H9 (cell line): ENCODE data around the gene IL17RE. TPM values are rescaled to one million over a fixed set of nuclear protein-coding genes. Genes with fewer than 3 reads are reported as not detected.

Source experiments
- DNase-seq: peaks from one replicate; pipeline ENCODE4 v3.0.0-alpha.2; 2017
- H2AFZ ChIP-seq: one replicate; pipeline ENCODE4 v1.6.1; 2013; ENCODE audit warnings: mild to moderate bottlenecking, low read length, control low read depth, moderate library complexity
- H2AK5ac ChIP-seq: 2 replicates; pipeline ENCODE4 v1.6.1; 2013; ENCODE audit warnings: low read length, control low read depth, mixed read lengths; ENCODE audit not compliant: insufficient read length
- H2BK120ac ChIP-seq: one replicate; pipeline ENCODE4 v1.6.1; 2013; ENCODE audit warnings: low read depth, mild to moderate bottlenecking, low read length, control low read depth, inconsistent platforms; ENCODE audit not compliant: poor library complexity, severe bottlenecking
- H2BK12ac ChIP-seq: 2 replicates; pipeline ENCODE4 v1.6.1; 2013; ENCODE audit warnings: low read length, control low read depth, mixed read lengths, low read depth; ENCODE audit not compliant: insufficient read length
- H2BK15ac ChIP-seq: 2 replicates; pipeline ENCODE4 v1.6.1; 2013; ENCODE audit warnings: low read depth, low read length, control low read depth
- H2BK20ac ChIP-seq: one replicate; pipeline ENCODE4 v1.6.1; 2013; ENCODE audit warnings: low read depth, mild to moderate bottlenecking, low read length, control low read depth, inconsistent platforms; ENCODE audit not compliant: poor library complexity, severe bottlenecking
- H2BK5ac ChIP-seq: 2 replicates; pipeline ENCODE4 v1.6.1; 2013; ENCODE audit warnings: low read length, control low read depth, mixed read lengths; ENCODE audit not compliant: insufficient read length
- H3K14ac ChIP-seq: 2 replicates; pipeline ENCODE4 v1.6.1; 2013; ENCODE audit warnings: low read length, control low read depth; ENCODE audit not compliant: insufficient read depth
- H3K18ac ChIP-seq: 2 replicates; pipeline ENCODE4 v1.6.1; 2013; ENCODE audit warnings: low read depth, mild to moderate bottlenecking, mixed read lengths, low read length, control low read depth; ENCODE audit not compliant: insufficient read length
- H3K23ac ChIP-seq: 2 replicates; pipeline ENCODE4 v1.6.1; 2013; ENCODE audit warnings: low read length, control low read depth, mixed read lengths, low read depth; ENCODE audit not compliant: insufficient read length
- H3K23me2 ChIP-seq: 2 replicates; pipeline ENCODE4 v1.6.1; 2013; ENCODE audit warnings: low read depth, mild to moderate bottlenecking, mixed read lengths, low read length, control low read depth; ENCODE audit not compliant: insufficient read length, poor library complexity, severe bottlenecking
- H3K27ac ChIP-seq: 2 replicates; pipeline ENCODE4 v1.5.1; 2013; ENCODE audit warnings: low read length, control low read depth, mixed read lengths, low read depth; ENCODE audit not compliant: insufficient read length
- H3K27me3 ChIP-seq: 2 replicates; pipeline ENCODE4 v1.6.1; 2013; ENCODE audit warnings: low read length, control low read depth, inconsistent platforms; ENCODE audit not compliant: insufficient read depth
- H3K4ac ChIP-seq: 2 replicates; pipeline ENCODE4 v1.6.1; 2013; ENCODE audit warnings: low read depth, mild to moderate bottlenecking, control low read depth, inconsistent platforms, low read length, moderate library complexity
- H3K4me1 ChIP-seq: 2 replicates; pipeline ENCODE4 v1.6.1; 2013; ENCODE audit warnings: low read length, control low read depth, inconsistent platforms; ENCODE audit not compliant: insufficient read depth
- H3K4me2 ChIP-seq: 2 replicates; pipeline ENCODE4 v1.6.1; 2013; ENCODE audit warnings: low read length, control low read depth, mixed read lengths; ENCODE audit not compliant: insufficient read length, insufficient read depth
- H3K56ac ChIP-seq: 2 replicates; pipeline ENCODE4 v1.6.1; 2013; ENCODE audit warnings: low read depth, mild to moderate bottlenecking, mixed read lengths, low read length, control low read depth; ENCODE audit not compliant: insufficient read length
- H3K79me1 ChIP-seq: 2 replicates; pipeline ENCODE4 v1.6.1; 2013; ENCODE audit warnings: low read depth, mild to moderate bottlenecking, moderate library complexity, low read length, control low read depth, inconsistent platforms; ENCODE audit not compliant: insufficient read depth, poor library complexity, severe bottlenecking
- H3K79me2 ChIP-seq: 2 replicates; pipeline ENCODE4 v1.6.1; 2013; ENCODE audit warnings: low read length, control low read depth, inconsistent platforms; ENCODE audit not compliant: insufficient read depth
- H3K9ac ChIP-seq: 2 replicates; pipeline ENCODE4 v1.6.1; 2013; ENCODE audit warnings: low read length, control low read depth, mixed read lengths; ENCODE audit not compliant: insufficient read length; ENCODE audit errors: extremely low read depth
- H3K9me3 ChIP-seq: one replicate; pipeline ENCODE4 v1.6.1; 2013; ENCODE audit warnings: low read depth, low read length, inconsistent platforms; ENCODE audit not compliant: control insufficient read depth
- H3T11ph ChIP-seq: one replicate; pipeline ENCODE4 v1.6.1; 2013; ENCODE audit warnings: mild to moderate bottlenecking, low read length, control low read depth, inconsistent platforms
- H4K20me1 ChIP-seq: one replicate; pipeline ENCODE4 v1.6.1; 2013; ENCODE audit not compliant: control insufficient read depth, insufficient read length, insufficient read depth
- H4K5ac ChIP-seq: 2 replicates; pipeline ENCODE4 v1.6.1; 2013; ENCODE audit warnings: low read depth, mild to moderate bottlenecking, mixed read lengths, low read length, control low read depth; ENCODE audit not compliant: insufficient read length
- H4K8ac ChIP-seq: replicated peaks from 2 replicates; pipeline ENCODE4 v1.6.1; 2013; ENCODE audit warnings: low read length, control low read depth, mixed read lengths, low read depth; ENCODE audit not compliant: insufficient read length
- H4K91ac ChIP-seq: 2 replicates; pipeline ENCODE4 v1.6.1; 2013; ENCODE audit warnings: low read depth, mild to moderate bottlenecking, moderate library complexity, mixed read lengths, low read length, control low read depth; ENCODE audit not compliant: insufficient read length
- H3K27ac Mint-ChIP-seq, 3 experiments: 2 replicates in 2 of 3; 3 replicates in 1 of 3; pipeline ENCODE4 v1.8.0; 2020 to 2021; ENCODE audit warnings: mixed read lengths in 3 of 3, mild to moderate bottlenecking in 1 of 3, moderate library complexity in 1 of 3
- H3K27me3 Mint-ChIP-seq: 2 replicates; pipeline ENCODE4 v1.8.0; 2021; ENCODE audit warnings: low read depth, mild to moderate bottlenecking, moderate library complexity, mixed read lengths
- H3K36me3 Mint-ChIP-seq, 3 experiments: 2 replicates in 2 of 3; 3 replicates in 1 of 3; pipeline ENCODE4 v1.8.0; 2020 to 2021; ENCODE audit warnings: low read depth in 3 of 3, mixed read lengths in 3 of 3; ENCODE audit not compliant: insufficient read depth in 1 of 3
- H3K4me1 Mint-ChIP-seq, 2 experiments: 2 replicates each; pipeline ENCODE4 v1.8.0; 2020; ENCODE audit warnings: mixed read lengths in 2 of 2
- H3K4me3 Mint-ChIP-seq, 2 experiments: 2 replicates in 1 of 2; 3 replicates in 1 of 2; pipeline ENCODE4 v1.8.0; 2020 to 2021; ENCODE audit warnings: mild to moderate bottlenecking in 2 of 2, mixed read lengths in 2 of 2, moderate library complexity in 1 of 2
- H3K9me3 Mint-ChIP-seq, 2 experiments: 2 replicates in 1 of 2; 3 replicates in 1 of 2; pipeline ENCODE4 v1.8.0; 2020; ENCODE audit warnings: mild to moderate bottlenecking in 2 of 2, mixed read lengths in 2 of 2, moderate library complexity in 1 of 2
- whole genome bisulfite sequencing: extraction: QIAGEN DNeasy Blood & Tissue Kit; methylation state at CpG from one replicate; pipeline ENCODE4 v1.1.7; 2013; ENCODE audit warnings: missing lambda C conversion rate, low lambda C conversion rate, mixed read lengths; ENCODE audit not compliant: insufficient read length; ENCODE audit errors: extremely low coverage; 5-methylcytosine and 5-hydroxymethylcytosine counted together
- total RNA-seq: library from RNA; stranded (reverse); gene quantifications from 2 replicates; pipeline ENCODE4 v1.2.1, GENCODE V29; 2021
- TF ChIP-seq, protein P1 (sequence below): fragments of 200-600 bp; sonication (generic); conservative IDR thresholded peaks from 3 replicates; pipeline ENCODE4 v1.8.0; 2021; ENCODE audit warnings: antibody characterized with exemption, mild to moderate bottlenecking

The IL17RE gene
- total RNA-seq, 1 experiment from 2014 or later: 2.1 TPM

DNA sequence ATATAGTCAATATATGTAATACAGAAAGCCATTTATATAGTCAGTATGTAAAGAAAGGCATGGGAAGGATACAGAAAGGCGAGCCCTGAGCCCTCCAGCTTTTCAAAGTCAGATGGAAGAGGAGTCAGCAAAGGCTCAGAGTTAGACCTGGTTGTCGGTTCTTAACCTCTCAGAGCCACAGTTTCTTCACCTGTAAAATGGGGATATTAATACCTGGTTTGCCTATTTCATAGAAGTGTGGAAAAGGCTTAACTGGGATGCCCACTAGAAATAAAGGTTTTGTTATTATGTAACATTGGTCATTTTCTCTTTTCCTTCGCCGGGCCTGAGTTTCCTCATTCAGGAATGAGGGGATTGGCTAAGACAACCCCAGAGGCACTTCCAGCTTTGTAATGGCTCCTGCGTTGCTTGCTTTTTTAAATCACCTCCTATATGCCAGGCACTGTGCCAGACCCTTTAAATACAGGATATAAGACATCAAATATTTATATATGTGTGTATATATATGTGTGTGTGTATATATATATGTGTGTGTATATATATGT lies 33.4 kb downstream of the IL17RE start:
- Histone ChIP-seq H3T11ph (no peak overlapping the region), H3K4me2 (no peak overlapping the region), H2BK12ac (no peak overlapping the region), H2BK20ac (no peak overlapping the region), H2BK5ac (no peak overlapping the region), H3K4me1 (no peaks in the 10 kb centered on the region; the same call in 1 of the 2 replicates), H2BK15ac (no peak overlapping the region), H3K27ac (no peak overlapping the region), H2AK5ac (no peak overlapping the region), H4K20me1 (no peaks in the 10 kb centered on the region), H3K27me3 (no peaks in the 10 kb centered on the region), H3K9ac (no peak overlapping the region), H4K91ac (no peak overlapping the region), H3K56ac (no peak overlapping the region), H3K23me2 (peaks cover 7% of the 10 kb centered on the region), H2AFZ (no peak overlapping the region), H3K79me2 (no peaks in the 10 kb centered on the region), H3K18ac (no peak overlapping the region), H4K8ac (no peak overlapping the region), H4K5ac (no peak overlapping the region), H3K4ac (no peak overlapping the region), H2BK120ac (no peak overlapping the region), H3K9me3 (no peaks in the 10 kb centered on the region), H3K79me1 (no peaks in the 10 kb centered on the region), H3K23ac (no peak overlapping the region), H3K14ac (no peak overlapping the region)
- Mint-ChIP-seq H3K4me1 (peaks cover 10 to 14% of the 10 kb centered on the region in 2 experiments), H3K36me3 (peaks cover 4 to 34% (median 18%) of the 10 kb centered on the region in 3 experiments), H3K9me3 (no peaks in the 10 kb centered on the region; a peak in 3 of 5 replicates), H3K27me3 (peaks cover 5% of the 10 kb centered on the region), H3K4me3 (no peak overlapping the region), H3K27ac (no peak overlapping the region)
- DNase-seq: no peak
- TF ChIP-seq, protein P1, sequence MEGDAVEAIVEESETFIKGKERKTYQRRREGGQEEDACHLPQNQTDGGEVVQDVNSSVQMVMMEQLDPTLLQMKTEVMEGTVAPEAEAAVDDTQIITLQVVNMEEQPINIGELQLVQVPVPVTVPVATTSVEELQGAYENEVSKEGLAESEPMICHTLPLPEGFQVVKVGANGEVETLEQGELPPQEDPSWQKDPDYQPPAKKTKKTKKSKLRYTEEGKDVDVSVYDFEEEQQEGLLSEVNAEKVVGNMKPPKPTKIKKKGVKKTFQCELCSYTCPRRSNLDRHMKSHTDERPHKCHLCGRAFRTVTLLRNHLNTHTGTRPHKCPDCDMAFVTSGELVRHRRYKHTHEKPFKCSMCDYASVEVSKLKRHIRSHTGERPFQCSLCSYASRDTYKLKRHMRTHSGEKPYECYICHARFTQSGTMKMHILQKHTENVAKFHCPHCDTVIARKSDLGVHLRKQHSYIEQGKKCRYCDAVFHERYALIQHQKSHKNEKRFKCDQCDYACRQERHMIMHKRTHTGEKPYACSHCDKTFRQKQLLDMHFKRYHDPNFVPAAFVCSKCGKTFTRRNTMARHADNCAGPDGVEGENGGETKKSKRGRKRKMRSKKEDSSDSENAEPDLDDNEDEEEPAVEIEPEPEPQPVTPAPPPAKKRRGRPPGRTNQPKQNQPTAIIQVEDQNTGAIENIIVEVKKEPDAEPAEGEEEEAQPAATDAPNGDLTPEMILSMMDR: no peak
- no CpG with 5 or more reads among the region's 5 CpGs for WGBS
